Stimulated activated CD8-positive, alpha-beta memory T cell treated with anti-CD3 and anti-CD28 coated beads, Interleukin-4, amount 100 ng/mL, for 24 hours (primary cell): Measurements from ENCODE around the gene TRAF3.
"Not testable (repeated sequence)": the region's sequence is repeated elsewhere in the genome, so short reads cannot be mapped to it uniquely, and the experiment has no call there.

Experiments used
- DNase-seq: peaks from one replicate; pipeline ENCODE4 v3.0.0-alpha.2; 2020; ENCODE audit warnings: low read depth

Gene TRAF3

GRCh38 chr14:102892651-102893050, 115.4 kb downstream of the TRAF3 start:
- no peak for DNase-seq

GRCh38 chr14:102893452-102893851, 116.2 kb downstream of the TRAF3 start:
- DNase-seq = no peak

DNA sequence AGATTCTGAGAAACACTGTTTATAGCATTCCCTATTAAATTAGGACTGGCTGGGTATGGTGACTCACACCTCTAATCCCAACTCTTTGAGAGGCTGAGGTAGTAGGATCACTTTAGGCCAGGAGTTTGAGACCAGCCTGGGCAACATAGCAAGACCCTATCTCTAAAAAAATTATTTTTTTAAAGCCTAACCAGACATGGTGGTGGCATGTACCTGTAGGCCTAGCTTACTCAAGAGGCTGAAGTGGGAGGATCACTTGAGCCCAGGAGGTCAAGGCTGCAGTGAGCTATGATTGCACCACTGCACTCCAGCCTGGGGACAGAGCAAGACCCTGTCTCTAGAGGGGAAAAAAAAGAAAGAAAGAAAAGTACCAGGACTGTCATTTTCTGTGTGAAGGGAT, 119.5 kb downstream of the TRAF3 start:
- DNase-seq = not testable (repeated sequence)

- no peak for DNase-seq
These were observed 120.2 kb downstream of the TRAF3 start for GRCh38 chr14:102897299-102898027.

DNA sequence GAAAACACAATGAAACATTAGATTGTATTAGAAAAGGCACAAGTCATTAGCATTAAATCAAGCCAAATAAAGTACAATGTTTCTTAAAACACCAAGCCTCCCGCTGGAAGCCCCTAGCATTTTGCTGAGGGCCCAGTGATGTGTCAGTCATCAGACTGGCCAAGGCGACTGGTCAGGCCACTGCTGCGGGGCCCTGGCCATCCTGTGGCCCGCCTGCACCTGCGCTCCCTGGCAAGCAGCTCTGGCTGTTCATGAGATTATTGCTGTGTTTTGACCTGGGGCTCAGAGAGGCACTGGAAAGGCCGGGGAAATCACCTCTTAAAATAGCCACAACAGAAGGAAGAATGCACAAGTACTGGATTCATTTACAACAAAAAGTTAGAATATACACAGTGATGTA, 121.0 kb downstream of the TRAF3 start:
- DNase-seq = no peak

- DNase-seq = no peak
These were observed 121.7 kb downstream of the TRAF3 start for GRCh38 chr14:102898776-102899515.

DNA sequence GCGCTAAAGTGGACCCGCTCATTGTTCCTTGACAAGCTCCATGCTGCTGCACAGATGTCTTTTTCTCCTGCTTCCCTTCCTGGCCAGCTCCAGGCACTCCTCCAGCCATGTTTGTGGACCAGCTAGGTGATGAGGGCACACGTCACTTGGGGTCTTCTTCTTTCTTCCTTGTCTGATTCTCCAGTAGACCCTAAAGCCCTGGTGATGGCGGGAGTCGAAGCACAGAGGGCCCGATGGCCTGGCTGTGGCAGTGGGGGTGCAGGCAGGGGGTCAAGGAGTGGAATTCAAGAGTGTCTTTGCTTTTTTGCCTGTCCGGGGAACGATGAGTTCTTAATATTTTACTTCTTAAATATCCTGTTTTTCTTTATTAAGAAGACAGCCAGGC, 122.3 kb downstream of the TRAF3 start:
- DNase-seq = no peak

DNA sequence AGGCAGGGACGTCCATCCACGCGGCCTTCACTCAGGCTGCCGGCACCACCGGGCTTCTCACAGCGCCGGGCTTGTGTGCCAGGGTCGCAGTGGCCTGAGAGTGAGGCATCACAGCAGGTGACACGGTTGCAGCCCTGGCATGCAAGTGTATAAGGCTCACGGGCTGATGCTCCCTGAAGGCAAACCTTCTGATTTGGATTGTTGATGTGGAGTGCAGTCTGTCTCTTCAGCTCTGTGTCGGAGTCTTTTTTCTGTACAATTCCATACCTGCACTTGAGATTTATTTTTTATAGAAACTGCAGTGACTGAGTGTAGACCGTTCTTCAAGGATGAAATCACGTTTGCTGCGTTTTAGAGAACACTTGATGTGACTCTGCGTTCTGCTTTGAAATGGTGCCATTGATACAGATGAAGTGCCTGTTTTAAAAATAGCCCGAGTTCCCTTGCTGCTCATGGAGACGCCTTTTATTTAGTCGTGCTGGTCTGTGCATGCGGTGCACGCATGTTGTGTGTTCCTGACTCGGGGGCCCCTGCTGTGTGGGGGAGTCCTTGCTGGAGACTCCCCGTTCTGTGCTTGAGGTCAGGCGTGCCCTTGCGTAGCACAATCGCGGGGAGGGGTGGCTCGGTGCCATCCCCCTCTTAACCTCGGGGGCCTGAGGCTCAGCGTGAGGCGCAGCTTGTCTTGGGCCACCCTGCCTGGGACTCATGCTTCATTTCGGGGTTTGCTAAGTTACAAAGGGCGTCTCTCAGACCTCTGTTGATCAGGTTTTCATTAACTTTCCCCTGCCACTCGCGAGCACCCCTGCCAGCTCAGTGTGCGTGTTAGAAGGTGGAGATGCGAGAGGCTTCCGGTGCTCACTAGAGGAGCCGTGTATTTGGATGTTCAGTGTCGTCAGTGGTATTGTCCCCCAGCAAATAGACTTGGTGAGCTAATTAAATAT, 123.7 kb downstream of the TRAF3 start:
- no peak for DNase-seq

GRCh38 chr14:102901633-102902032, 124.4 kb downstream of the TRAF3 start:
- no peak for DNase-seq

- DNase-seq = no peak
These were observed 124.8 kb downstream of the TRAF3 start for GRCh38 chr14:102902086-102902485.

DNA sequence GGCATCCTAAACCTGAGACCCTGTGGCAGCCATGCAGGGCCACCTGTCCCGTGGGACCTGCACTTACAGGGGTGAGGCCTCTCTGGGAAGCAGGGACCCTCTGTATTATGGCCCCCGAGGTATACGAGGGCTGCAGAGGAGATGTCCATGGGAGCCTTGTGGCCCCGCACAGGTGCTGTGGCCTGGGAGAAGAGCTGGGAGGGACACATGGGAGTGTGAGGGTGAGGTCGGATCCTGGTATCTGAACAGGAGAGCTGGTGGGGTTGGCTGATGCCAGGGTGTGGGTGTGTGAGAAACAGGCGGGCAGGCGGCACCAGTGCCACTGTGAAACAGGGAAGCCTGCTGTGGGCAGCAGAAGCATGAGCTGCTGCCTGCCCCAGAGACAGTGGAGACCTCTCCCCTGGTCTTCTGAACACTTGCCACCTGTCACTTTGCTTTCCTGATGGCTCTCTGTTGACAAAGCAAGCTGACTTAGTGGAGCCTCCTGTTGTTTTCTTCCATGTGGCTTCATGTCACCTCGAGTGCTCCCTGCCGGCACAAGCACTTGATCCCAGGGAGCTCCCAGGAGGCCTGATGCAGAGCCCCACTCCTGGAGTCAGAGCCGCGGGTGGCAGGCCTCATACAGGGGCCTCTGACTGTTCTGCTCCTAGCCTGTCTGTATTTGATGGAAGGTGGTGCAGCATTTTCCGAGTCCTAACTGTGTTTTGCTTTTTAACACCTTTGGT, 125.4 kb downstream of the TRAF3 start:
- DNase-seq = no peak

GRCh38 chr14:102903248-102903888, 126.1 kb downstream of the TRAF3 start:
- no peak for DNase-seq

DNA sequence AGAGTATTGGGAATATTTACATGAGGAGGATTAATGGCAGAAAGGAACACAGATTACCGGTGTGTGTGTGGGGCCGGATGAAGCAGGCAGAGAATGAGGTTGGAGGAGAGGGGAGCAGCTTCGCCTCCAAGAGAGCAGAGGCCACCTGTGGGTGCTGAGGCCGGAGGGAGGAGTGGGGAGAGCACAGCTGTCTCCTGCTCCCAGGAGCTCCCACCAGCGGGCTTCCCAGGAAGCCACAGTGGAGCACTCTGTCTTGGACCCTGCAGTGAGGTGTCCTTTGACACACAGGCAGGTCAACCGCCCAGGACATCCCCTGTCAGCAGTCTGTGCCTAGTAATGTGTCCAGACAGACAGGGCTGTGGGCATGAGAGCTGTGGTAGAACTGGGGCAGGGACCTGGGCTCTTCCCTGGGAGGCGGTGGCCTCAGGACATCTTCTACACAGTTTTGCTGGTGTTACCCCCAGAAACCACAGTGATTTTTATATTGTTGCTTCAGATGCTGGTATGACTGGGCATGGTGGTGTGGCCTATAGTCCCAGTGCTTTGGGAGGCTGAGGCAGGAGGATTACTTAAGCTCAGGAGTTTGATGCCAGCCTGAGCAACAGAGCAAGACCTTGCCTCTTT, 126.8 kb downstream of the TRAF3 start:
- DNase-seq = no peak

- DNase-seq = no peak
These were observed 128.2 kb downstream of the TRAF3 start for GRCh38 chr14:102905116-102906108.

GRCh38 chr14:102906616-102907302, 129.5 kb downstream of the TRAF3 start:
- no peak for DNase-seq

- no peak for DNase-seq
These were observed 130.1 kb downstream of the TRAF3 start for GRCh38 chr14:102907303-102907844.

GRCh38 chr14:102907980-102908730, 130.9 kb downstream of the TRAF3 start:
- DNase-seq = no peak
